DLD1 (cell line): ENCODE data around the gene DIPK2B.

Source experiments
- in situ Hi-C: cut with HindIII; loops from 2 replicates; pipeline ENCODE4 v1.10.0; 2017; ENCODE audit warnings: low sequenced_read_pairs

DIPK2B gene

DNA sequence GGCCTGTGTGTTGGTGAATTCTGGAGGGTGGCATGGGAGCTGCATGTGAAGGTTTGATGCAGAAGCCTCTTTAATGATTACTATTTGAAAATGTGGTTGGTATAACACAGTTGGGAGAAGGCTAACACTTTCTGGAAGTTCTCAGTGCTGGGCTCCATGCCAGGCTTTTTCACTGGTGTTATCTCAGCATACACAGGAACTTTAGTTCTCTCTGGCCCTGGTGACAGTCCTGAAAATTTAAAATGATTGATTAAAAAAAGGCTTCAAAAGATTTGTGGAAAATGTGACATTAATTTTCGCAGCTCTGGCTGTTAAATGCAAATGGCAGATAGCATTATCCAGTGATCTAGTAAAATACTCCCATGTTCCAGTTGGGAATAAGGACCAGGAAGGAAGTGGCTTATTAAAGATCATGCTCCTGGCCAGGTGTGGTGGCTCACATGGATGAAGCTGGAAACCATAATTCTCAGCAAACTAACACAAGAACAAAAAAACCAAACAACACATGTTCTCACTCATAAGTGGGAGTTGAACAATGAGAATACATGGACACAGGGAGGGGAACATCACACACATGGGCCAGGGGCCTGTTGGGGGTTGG, 36.6 kb downstream of the DIPK2B start:
- in situ Hi-C loops, result no loop called here

DNA sequence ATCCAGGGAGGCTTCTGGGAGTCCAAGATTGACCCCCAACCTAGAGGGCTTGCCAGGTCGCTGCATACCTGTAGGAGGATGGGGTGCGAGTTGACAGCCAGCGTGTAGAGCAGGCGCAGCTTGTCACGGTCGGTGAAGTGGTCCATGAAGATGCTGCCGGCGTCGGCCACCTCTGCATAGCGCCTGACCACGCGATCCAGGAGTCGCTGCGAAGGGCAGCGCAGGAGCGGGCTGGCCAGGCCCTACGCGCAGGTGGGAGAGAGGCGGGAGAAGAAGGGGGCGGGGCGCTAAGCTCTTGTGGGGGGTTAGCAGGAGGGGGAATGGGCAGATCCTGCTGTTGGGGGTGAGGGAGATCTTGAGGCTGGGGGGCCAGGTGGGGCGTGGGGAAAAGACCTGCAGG, 43.0 kb downstream of the DIPK2B start:
- in situ Hi-C loops, result no loop called here

DNA sequence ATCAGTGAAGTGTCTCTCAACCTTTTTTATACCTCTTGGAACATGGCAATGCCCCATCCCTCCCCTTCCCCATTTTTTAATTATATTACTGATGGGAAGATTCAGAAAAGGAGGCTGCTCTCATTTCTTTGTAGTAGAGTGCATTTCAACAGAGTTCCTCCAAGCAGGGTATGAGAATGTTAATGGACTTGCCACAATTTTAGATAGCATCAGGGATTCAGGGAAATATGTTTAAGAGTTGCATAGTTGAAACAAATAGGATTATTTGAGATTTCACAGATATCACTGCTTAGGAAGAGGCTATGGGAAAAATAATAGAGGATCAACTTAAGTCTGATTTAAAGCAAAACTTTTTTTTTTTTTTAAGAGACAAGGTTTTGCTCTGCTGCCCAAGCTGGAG, 46.2 kb downstream of the DIPK2B start:
- in situ Hi-C loops, result no loop called here

DNA sequence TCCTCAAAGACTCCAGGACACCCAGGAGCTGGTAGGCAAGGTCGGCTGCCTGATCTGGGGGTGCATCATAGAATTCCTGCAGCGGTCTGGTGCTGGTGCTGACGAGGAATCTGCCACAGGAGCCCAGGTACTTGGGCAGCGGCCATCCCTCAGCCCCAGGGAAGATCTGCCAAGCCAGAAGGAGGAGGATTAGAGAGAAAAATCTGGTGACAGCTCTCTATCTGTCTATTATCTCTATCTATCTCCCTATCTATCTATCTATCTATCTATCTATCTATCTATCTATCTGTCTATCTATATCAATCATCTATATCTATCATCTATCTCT, 46.7 kb downstream of the DIPK2B start:
- in situ Hi-C loops, result no loop called here
